Kidney glomerular epithelial cell (primary cell): Measurements from ENCODE around the gene DNAJC8.

Experiments used
- DNase-seq: peaks from one replicate; lab custom pipeline; 2025; lab: John Stamatoyannopoulos, UW

Gene DNAJC8

DNA sequence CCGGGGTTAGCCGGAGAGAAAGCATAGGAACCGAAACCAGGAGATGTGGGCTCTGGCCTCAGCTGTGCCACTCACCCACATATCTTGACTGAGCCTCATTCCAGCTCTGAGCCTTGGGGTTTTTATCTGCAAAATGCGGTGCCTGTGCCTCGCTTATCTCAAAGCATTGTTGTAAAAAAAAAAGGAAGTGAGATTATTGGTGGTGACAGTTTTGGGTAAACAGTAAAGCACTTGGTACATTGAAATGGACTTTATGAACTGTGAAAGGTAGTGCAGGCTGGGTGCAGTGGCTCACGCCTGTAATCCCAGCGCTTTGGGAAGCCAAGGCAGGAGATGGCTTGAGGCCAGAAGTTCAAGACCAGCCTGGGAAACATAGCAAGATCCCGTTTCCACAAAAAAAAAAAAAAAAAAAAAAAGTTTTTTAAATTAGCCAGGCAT is 60.1 kb downstream of the DNAJC8 start:
- no peak for DNase-seq

GRCh38 chr1:28171246-28171645 is 61.6 kb downstream of the DNAJC8 start:
- no peak for DNase-seq

DNA sequence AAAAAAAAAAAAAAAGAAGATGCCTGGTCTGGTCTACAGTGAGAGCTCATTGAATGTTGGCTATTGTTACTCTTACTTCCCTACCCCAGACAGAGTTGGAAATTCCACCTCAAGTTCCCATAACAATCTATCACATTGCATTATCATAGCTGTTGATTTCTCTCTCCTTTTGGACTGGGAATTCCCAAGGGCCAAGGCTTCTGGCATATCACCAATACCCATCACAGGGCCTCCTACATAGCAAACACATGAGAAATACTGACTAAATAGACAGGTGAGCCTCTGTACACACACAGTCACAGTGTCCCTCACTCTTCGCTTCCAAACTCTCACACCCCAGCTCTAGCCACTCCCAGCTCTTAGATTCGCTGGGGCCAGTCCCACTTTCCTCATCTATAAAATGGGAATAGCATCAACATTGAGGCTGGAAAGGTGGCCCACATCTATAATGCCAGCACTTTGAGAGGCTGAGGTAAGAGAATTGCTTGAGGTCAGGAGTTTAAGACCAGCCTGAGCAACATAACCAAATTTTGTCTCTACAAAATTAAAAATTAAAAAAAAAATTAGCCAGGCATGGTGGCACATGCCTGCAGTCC is 62.7 kb downstream of the DNAJC8 start:
- no peak for DNase-seq

GRCh38 chr1:28163496-28164161 is 69.2 kb downstream of the DNAJC8 start:
- no peak for DNase-seq

GRCh38 chr1:28162151-28162550 is 70.7 kb downstream of the DNAJC8 start:
- DNase-seq = no peak

DNA sequence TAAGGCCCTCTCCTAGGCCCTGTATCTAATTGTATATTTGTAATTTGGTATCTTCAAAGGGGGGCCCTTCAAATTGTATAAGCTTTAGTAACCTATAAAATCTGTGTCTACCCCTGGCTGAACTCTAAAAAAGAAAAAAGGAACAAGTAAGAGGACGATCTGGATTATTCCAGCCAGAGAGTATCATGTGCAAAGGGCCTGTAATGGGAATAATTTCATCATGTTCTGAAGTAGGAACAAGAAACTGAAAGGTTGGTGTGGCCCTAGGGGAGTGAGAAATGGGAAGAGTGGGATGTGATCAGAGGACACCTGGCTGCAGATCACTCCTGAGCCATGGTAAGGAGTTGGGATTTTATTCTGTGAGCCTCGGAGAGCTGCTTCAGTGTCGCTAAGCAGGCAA is 71.1 kb downstream of the DNAJC8 start:
- DNase-seq = no peak

GRCh38 chr1:28160782-28161266 is 72.0 kb downstream of the DNAJC8 start:
- peak; percentile 30 for DNase-seq

DNA sequence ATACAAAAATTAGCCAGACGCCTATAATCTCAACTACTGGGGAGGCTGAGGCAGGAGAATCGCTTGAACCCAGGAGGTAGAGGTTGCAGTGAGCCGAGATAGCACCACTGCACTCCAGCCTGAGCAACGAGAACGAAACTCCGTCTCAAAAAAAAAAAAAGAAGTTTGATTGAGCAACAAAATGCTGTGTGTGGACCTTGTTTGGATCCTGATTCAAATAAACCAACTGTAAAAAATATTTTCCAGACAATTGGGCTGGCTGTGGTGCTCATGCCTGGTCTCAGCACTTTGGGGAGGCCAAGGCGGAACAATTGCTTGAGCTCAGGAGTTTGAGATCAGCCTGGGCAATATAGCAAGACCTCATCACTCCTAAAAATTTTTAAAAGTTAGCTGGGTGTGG is 73.1 kb downstream of the DNAJC8 start:
- DNase-seq = no peak

GRCh38 chr1:28159243-28159642 is 73.6 kb downstream of the DNAJC8 start:
- DNase-seq = no peak

DNA sequence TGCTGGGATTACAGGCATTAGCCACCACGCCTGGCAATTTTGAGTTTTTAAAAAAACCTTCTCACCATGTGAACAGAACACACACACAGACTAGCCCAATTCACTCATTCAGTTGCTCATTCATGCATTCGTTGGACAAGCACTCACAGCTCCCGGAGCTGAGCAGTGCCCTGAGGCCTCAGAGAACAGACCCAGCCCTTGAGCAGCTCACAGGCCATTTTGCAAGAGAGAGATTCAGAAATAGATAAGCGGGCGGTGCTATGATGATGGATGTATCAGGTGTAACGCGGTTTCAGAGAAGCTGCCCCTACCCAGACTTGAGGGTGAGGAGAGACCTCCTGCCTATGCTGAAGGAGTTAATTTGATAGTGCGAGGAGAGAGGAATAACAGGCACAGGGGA is 74.9 kb downstream of the DNAJC8 start:
- no peak for DNase-seq

GRCh38 chr1:28156821-28157220 is 76.0 kb downstream of the DNAJC8 start:
- DNase-seq = no peak

- no peak for DNase-seq
Observed at GRCh38 chr1:28155628-28156027, 77.2 kb downstream of the DNAJC8 start.

DNA sequence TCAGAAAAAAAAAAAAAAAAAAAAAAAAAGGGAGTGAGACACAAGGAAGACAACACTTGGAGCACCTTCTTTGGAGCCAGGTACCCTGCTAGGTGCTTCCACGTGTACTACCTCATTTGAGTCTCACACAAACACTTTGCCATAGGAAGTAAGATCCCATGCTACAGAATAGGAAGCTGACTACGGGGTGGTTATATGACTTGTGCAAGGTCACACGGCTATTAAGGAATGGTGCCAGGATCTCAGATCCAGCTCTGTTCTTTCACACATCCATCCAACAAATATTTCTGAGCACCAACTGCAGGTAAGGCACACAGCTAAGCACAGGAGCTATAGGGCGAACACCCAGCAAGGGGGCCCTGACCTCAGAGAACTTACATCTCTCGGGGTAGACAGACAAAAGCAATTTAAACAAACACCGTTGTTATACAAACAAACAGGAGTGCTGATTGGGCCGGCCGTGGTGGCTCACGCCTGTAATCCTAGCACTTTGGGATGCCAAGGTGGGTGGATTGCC is 78.7 kb downstream of the DNAJC8 start:
- no peak for DNase-seq
